ENCODE measurements around the gene CACNA2D2.

Gene CACNA2D2

GRCh38 chr3:50322386-50323091 is 180.9 kb downstream of the CACNA2D2 start, which contains the start of gene HYAL2:
TSS of gene HYAL2 (minus strand) at chr3:50322745. CDS start at chr3:50320489, 2,256 bp downstream.
- DNase-seq: no peak

GRCh38 chr3:50322115-50322385 is 181.4 kb downstream of the CACNA2D2 start:
- no peak for DNase-seq

- DNase-seq: peak; percentile 87
Measured at GRCh38 chr3:50321336-50322114, 181.9 kb downstream of the CACNA2D2 start.

GRCh38 chr3:50320853-50321335 is 182.5 kb downstream of the CACNA2D2 start:
- DNase-seq: no peak

- DNase-seq: no peak
Measured at GRCh38 chr3:50319894-50320625, 183.4 kb downstream of the CACNA2D2 start.

GRCh38 chr3:50319181-50319893 is 184.1 kb downstream of the CACNA2D2 start:
- DNase-seq: no peak

GRCh38 chr3:50318615-50319014 is 184.8 kb downstream of the CACNA2D2 start:
- DNase-seq: no peak

GRCh38 chr3:50318163-50318562 is 185.3 kb downstream of the CACNA2D2 start:
- DNase-seq: no peak

GRCh38 chr3:50317300-50317699 is 186.1 kb downstream of the CACNA2D2 start:
- DNase-seq: no peak

GRCh38 chr3:50316657-50317242 is 186.7 kb downstream of the CACNA2D2 start:
- DNase-seq: peak; percentile 81

- no peak for DNase-seq
Measured at GRCh38 chr3:50314816-50315215, 188.6 kb downstream of the CACNA2D2 start.

- DNase-seq: no peak
Measured at GRCh38 chr3:50314342-50314741, 189.1 kb downstream of the CACNA2D2 start.
